ENCODE measurements around the gene CPEB1. TPM values are rescaled to one million over a fixed set of nuclear protein-coding genes. Genes with fewer than 3 reads are reported as not detected.

Gene CPEB1
- total RNA-seq, 4 donors from 2014 or later = 0.15 to 2.9 (median 1.3) TPM

- intact Hi-C loops (cut with DNase I; ENCODE audit: low total_unique reads) = no loop called here
- TF ChIP-seq CTCF (IDR thresholded peaks at IDR 0.05) = no peak
- no peak for TF ChIP-seq POLR2A (IDR thresholded peaks at IDR 0.05)
- no peak for DNase-seq (ENCODE audit: low spot score in 2 of 2)
- WGBS, 2 donors = 45 to 52% methylated on average over 7 of the region's 7 CpGs
- H3K4me3 ChIP-seq (ENCODE audit: low read depth, poor library complexity, severe bottlenecking) = no peak overlapping the region
Observed at GRCh38 chr15:82570721-82571508, 76.2 kb downstream of the CPEB1 start.

- DNase-seq (ENCODE audit: low spot score in 2 of 2) = no peak
Observed at GRCh38 chr15:82569834-82570233, 77.3 kb downstream of the CPEB1 start.

GRCh38 chr15:82568986-82569385 is 78.2 kb downstream of the CPEB1 start:
- 81 to 86% methylated on average over 5 of the region's 5 CpGs for WGBS, 2 donors
- intact Hi-C loops (cut with DNase I; ENCODE audit: low total_unique reads) = no loop called here
- no peak for DNase-seq (ENCODE audit: low spot score in 2 of 2)
- TF ChIP-seq CTCF (IDR thresholded peaks at IDR 0.05) = no peak
- no peak overlapping the region for H3K4me3 ChIP-seq (ENCODE audit: low read depth, poor library complexity, severe bottlenecking)

More at GRCh38 chr15:82569834-82570233, 77.3 kb downstream of the CPEB1 start:
- TF ChIP-seq POLR2A (IDR thresholded peaks at IDR 0.05) (no peak), CTCF (IDR thresholded peaks at IDR 0.05) (no peak)
- WGBS, 2 donors = 89 to 90% methylated on average over 4 of the region's 4 CpGs
- no peak overlapping the region for H3K4me3 ChIP-seq (ENCODE audit: low read depth, poor library complexity, severe bottlenecking)
- intact Hi-C loops (cut with DNase I; ENCODE audit: low total_unique reads) = no loop called here

GRCh38 chr15:82567661-82568060 is 79.5 kb downstream of the CPEB1 start:
- DNase-seq (ENCODE audit: low spot score in 2 of 2) = no peak

GRCh38 chr15:82566690-82567089 is 80.5 kb downstream of the CPEB1 start:
- TF ChIP-seq CTCF (IDR thresholded peaks at IDR 0.05) = no peak
- TF ChIP-seq POLR2A (IDR thresholded peaks at IDR 0.05) = no peak
- DNase-seq (ENCODE audit: low spot score in 2 of 2) = no peak
- H3K4me3 ChIP-seq (ENCODE audit: low read depth, poor library complexity, severe bottlenecking) = no peak overlapping the region
- WGBS, 2 donors = 92 to 96% methylated on average over 1 of the region's 1 CpG
- intact Hi-C loops (cut with DNase I; ENCODE audit: low total_unique reads) = no loop called here

More at GRCh38 chr15:82567661-82568060, 79.5 kb downstream of the CPEB1 start:
- intact Hi-C loops (cut with DNase I; ENCODE audit: low total_unique reads) = no loop called here
- WGBS, 2 donors = 86 to 90% methylated on average over 2 of the region's 2 CpGs
- TF ChIP-seq POLR2A (IDR thresholded peaks at IDR 0.05) (no peak), CTCF (IDR thresholded peaks at IDR 0.05) (no peak)
- no peak overlapping the region for H3K4me3 ChIP-seq (ENCODE audit: low read depth, poor library complexity, severe bottlenecking)

- intact Hi-C loops (cut with DNase I; ENCODE audit: low total_unique reads) = no loop called here
- no peak for DNase-seq (ENCODE audit: low spot score in 2 of 2)
- no peak overlapping the region for H3K4me3 ChIP-seq (ENCODE audit: low read depth, poor library complexity, severe bottlenecking)
- no peak for TF ChIP-seq CTCF (IDR thresholded peaks at IDR 0.05)
- no peak for TF ChIP-seq POLR2A (IDR thresholded peaks at IDR 0.05)
- WGBS, 2 donors = 29 to 58% methylated on average over 1 of the region's 1 CpG
Observed at GRCh38 chr15:82558502-82558901, 88.7 kb downstream of the CPEB1 start.

All from lower leg skin (tissue), 4 donors.